Motor neuron (in vitro differentiated cells): ENCODE results near the gene MPPED1. TPM values are rescaled to one million over a fixed set of nuclear protein-coding genes. Genes with fewer than 3 reads are reported as not detected.

Experiments
- ATAC-seq, 8 experiments: fragments of 200-7000 bp; cut with Tn5 transposase; replicated peaks in 6 of 8; 2 replicates each; pipeline ENCODE4 v1.8.0; 2021; ENCODE audit warnings: mild to moderate bottlenecking in 8 of 8, moderate library complexity in 8 of 8
- H3K27ac ChIP-seq, 2 donors: fragments of 250-450 bp; sonication (Bioruptor Pico); 2 replicates each; pipeline ENCODE4 v1.9.0; 2021; ENCODE audit warnings: antibody characterized with exemption in 2 of 2, mild to moderate bottlenecking in 2 of 2, moderate library complexity in 1 of 2
- H3K4me1 ChIP-seq, 2 donors: fragments of 250-450 bp; sonication (Bioruptor Pico); replicated peaks in 1 of 2; 2 replicates each; pipeline ENCODE4 v1.6.1; 2021; ENCODE audit warnings: antibody characterized with exemption in 2 of 2, mild to moderate bottlenecking in 2 of 2, moderate library complexity in 1 of 2
- H3K4me3 ChIP-seq, 5 donors: fragments of 250-450 bp; sonication (Bioruptor Pico); 2 replicates each; pipeline ENCODE4 v1.9.0; 2021; ENCODE audit warnings: antibody characterized with exemption in 5 of 5, mild to moderate bottlenecking in 5 of 5, moderate library complexity in 4 of 5
- WGBS, 10 experiments: fragments of 450-650 bp; shearing (Covaris generic); methylation state at CpG; one replicate each; pipeline ENCODE4 v1.0.0; 2022; 5-methylcytosine and 5-hydroxymethylcytosine counted together
- in situ Hi-C, 9 experiments: fragments of 400-800 bp; cut with MboI; loops; one replicate each; pipeline ENCODE4 v1.15.0; 2021; ENCODE audit warnings: low sequenced_read_pairs in 9 of 9, low pct_unique_long_range_greater_than_20kb in 2 of 9; ENCODE audit not compliant: unreplicated experiment in 9 of 9
- total RNA-seq, 8 experiments: library from RNA; unstranded; fragments of 300-600 nt; gene quantifications; 2 replicates each; pipeline versions ENCODE4 v1.2.3 to v1.2.4, GENCODE V29; 2022

MPPED1 gene
- total RNA-seq, 8 experiments from 2014 or later, result 0.13 to 2.0 (median 0.61) TPM

DNA sequence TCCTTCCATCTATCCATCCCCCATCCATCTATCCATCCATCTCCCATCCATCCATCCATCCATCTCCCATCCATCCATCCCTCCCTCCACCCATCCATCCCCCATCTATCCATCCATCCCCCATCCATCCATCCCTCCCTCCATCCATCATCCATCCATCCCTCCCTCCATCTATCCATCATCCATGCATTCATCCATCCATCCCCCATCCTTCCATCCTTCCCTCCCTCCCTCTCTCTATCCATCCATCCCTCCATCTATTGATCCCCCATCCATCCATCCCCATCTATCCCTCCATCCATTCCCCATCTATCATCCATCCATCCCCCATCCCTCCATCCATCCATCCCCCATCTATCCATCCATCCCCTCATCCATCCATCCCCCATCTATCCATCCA lies 96.7 kb downstream of the MPPED1 start:
- Histone ChIP-seq H3K27ac (no peak overlapping the region), H3K4me3 (no peak overlapping the region), H3K4me1 (no peaks in the 10 kb centered on the region)
- ATAC-seq, result no peak
- in situ Hi-C loops, result no loop called here

GRCh38 chr22:43509337-43509736 lies 97.5 kb downstream of the MPPED1 start:
- no peak overlapping the region for H3K27ac ChIP-seq
- H3K4me3 ChIP-seq, result no peak overlapping the region
- in situ Hi-C loops, result no loop called here
- no peaks in the 10 kb centered on the region for H3K4me1 ChIP-seq
- no CpG with 5 or more reads among the region's 2 CpGs for WGBS, 10 experiments
- ATAC-seq, result no peak

DNA sequence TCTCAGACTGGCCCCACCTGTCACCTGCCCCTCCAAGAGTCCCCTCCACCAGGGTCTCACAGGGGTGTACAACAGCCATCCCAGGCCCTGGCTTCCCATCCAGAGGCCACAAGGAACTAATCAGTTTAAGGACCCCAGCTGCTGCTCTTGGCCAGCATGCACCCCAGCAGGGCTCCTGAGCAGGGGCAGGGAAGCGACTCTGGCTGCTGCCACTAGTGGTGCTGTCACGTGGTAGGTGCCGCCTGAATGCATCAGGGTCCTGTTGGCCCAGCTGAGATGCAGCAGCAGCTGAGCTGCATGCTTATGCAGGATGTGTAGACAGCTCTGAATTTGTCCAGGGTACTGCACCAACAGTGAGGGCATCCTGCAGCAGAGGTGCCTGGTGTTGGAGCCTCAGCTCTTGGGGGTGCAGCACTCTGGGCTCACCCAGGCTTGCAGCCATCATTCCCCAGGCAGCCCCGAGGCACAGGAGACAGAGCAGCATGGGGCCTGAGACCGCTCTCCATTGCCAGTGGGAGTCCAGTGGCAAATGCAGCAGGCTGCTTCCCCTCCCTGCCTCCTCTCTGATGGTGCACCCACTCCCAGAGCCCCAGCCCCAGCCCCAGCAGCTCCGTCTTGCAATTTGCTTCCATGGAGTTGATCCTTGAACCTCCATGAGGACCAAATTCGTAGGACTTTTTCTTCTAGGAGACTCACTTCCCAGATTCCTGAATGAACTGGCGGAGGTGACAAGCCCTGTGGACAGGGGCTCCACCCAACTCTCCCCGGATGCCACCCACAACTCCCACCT lies 98.7 kb downstream of the MPPED1 start:
- WGBS, 10 experiments, result 0 to 80% (median 40%) methylated on average over 1 to 3 of the region's 9 CpGs; no CpG with 5 or more reads in 5 of the 10 experiments
- Histone ChIP-seq H3K4me3 (no peak overlapping the region), H3K27ac (no peak overlapping the region), H3K4me1 (no peaks in the 10 kb centered on the region)
- in situ Hi-C loops, result no loop called here
- ATAC-seq, result peak in 5 of 8 experiments; percentile 53 to 76 (median 64)

DNA sequence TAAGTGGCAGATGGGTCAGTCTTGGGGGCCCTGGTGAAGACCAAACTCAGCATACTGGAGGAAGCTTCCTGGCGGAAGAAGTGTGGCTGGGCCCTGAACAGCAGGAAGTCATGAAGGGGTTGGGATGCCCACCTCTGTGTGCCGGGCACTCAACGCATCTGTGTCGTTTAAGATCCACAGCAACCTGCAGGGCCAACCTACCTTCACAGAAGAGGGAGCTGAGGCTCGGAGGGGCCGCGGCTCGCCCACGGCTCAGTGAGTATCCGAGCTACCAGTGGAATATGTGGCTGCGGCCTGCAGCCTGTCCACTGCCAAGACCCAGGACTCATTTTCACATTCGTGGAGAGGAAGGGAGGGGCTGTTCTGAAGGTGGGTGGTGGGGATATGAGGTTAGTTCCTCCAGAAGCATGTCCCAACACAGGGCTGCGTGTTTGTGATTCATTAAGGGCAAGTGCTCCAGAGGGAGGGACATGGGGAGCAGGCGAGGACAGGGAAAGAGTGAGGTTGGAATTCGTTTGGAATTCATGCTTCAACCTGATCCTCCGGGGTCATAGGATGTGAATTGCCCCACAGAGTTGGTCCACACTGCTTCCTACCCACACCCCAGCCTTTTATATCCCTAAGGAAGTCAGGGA lies 99.6 kb downstream of the MPPED1 start:
- Histone ChIP-seq H3K27ac (no peak overlapping the region), H3K4me1 (no peaks in the 10 kb centered on the region), H3K4me3 (no peak overlapping the region)
- ATAC-seq, result no peak
- in situ Hi-C loops, result no loop called here
- WGBS, 10 experiments, result 34 to 80% (median 68%) methylated on average over 1 to 10 of the region's 16 CpGs; no CpG with 5 or more reads in 5 of the 10 experiments

DNA sequence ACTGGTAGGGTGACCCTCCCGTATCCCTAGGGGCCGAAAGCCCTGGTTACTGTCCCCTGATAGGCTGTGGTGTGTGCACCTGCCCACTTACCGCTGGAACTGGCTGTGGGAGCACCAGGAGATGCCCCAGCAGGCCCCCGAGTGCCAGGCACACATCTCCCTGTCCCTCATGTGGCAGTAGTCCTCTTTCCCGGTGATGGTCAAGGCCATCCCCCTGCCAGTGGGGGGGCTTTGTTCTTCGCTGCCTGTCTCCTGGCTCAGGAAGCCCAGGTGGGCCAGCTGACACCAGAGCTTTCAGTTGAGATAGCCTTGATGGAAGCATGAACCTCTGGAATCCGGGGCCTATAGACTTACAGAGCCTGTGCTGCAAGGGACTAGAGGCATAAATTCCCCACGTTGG lies 100.5 kb downstream of the MPPED1 start:
- H3K4me1 ChIP-seq, result no peaks in the 10 kb centered on the region
- ATAC-seq, result no peak
- no peak overlapping the region for H3K27ac ChIP-seq
- 77 to 100% (median 80%) methylated on average over 1 to 5 of the region's 8 CpGs; no CpG with 5 or more reads in 6 of the 10 experiments for WGBS, 10 experiments
- in situ Hi-C loops, result no loop called here
- H3K4me3 ChIP-seq, result no peak overlapping the region

DNA sequence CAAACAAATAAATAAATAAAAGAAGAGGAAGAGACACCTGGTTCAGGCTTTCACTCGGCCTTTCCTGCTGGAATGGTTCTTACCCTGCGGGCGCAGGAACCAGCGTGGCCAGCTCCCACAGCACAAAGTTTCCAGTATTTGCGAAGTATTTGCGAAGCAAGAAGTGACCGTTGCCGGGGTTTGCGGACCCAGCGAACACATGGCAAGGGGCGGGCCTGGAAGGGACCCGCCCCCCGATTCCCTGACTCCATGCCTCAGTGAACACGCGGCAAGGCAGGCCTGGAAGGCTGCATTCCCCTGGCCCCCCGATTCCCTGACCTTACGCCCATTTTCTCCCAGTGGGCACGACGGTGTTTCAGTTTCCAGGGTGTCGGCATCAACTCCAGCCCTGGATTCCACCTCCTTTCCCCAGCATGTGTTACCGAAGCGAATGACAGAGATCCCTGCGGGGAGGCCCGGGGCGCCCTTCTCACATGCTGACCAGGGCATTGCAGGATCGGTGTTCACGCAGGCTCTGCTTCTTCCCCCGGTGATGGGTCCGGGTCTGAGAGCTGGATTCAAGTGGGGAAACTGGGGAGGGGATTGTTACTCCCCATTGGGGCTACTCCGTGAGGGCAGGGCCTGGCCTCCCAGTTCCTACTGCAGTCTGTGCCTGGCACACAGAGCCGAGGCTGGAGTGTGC lies 102.8 kb downstream of the MPPED1 start:
- no peak overlapping the region for H3K27ac ChIP-seq
- in situ Hi-C loops, result no loop called here

DNA sequence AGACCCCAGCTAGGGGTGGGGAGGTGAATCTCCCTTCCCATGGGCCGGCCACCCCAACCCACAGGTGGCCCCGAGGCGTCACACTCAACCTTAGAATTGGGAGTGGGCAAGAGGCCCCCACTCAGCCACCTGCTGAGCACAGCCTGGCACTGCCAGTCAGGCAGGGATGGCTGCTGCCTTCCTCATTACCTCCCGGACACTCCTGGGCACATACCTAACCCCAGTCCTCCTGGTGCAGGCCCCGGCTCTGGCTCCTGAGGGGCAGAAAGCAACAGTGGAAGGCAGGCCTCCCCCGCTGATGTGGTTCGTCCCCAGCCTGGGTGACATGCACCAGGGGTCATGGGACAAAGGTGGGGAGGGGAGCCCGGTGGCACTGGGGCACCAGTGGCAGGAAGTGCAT lies 103.6 kb downstream of the MPPED1 start:
- no peak overlapping the region for H3K4me3 ChIP-seq
- no peak for ATAC-seq
- 100% methylated on average over 2 of the region's 8 CpGs; no CpG with 5 or more reads in 9 of the 10 experiments for WGBS, 10 experiments

More for the DNA sequence above, 102.8 kb downstream of the MPPED1 start:
- ATAC-seq, result no peak
- no peak overlapping the region for H3K4me3 ChIP-seq
- 9 to 93% (median 77%) methylated on average over 3 to 13 of the region's 31 CpGs; no CpG with 5 or more reads in 4 of the 10 experiments for WGBS, 10 experiments
- no peaks in the 10 kb centered on the region for H3K4me1 ChIP-seq

DNA sequence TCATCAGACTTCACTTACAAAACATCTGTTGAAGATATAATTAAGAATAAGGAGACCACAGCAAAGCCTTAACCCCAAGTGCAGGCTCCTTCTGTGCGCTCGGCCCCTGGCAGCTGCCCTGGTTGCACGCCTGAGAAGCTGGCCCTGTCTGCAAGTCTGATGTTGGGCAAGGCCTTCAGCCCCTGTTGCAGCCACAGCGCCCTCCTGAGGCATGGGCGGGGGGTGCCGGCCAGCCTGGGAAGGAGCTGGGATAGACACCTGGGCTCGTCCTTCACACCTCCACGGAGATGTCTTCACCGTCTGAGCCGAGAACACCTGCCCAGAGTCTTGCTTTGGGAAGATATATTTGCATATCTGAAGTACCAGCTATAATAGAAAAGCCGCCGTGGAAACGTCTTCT lies 104.1 kb downstream of the MPPED1 start:
- 53 to 80% (median 69%) methylated on average over 1 to 5 of the region's 13 CpGs; no CpG with 5 or more reads in 6 of the 10 experiments for WGBS, 10 experiments
- no peak overlapping the region for H3K27ac ChIP-seq
- ATAC-seq, result no peak
- H3K4me1 ChIP-seq, result no peaks in the 10 kb centered on the region
- in situ Hi-C loops, result no loop called here
- H3K4me3 ChIP-seq, result no peak overlapping the region

More for the DNA sequence above, 103.6 kb downstream of the MPPED1 start:
- Histone ChIP-seq H3K4me1 (no peaks in the 10 kb centered on the region), H3K27ac (no peak overlapping the region)
- in situ Hi-C loops, result no loop called here

- 30 to 92% (median 74%) methylated on average over 3 to 4 of the region's 14 CpGs; no CpG with 5 or more reads in 6 of the 10 experiments for whole genome bisulfite sequencing, 10 experiments
- H3K4me3 ChIP-seq, result no peak overlapping the region
- ATAC-seq, result no peak
- H3K27ac ChIP-seq, result no peak overlapping the region
- H3K4me1 ChIP-seq, result no peaks in the 10 kb centered on the region
- in situ Hi-C loops, result no loop called here
Observed at GRCh38 chr22:43516386-43516785, 104.6 kb downstream of the MPPED1 start.

DNA sequence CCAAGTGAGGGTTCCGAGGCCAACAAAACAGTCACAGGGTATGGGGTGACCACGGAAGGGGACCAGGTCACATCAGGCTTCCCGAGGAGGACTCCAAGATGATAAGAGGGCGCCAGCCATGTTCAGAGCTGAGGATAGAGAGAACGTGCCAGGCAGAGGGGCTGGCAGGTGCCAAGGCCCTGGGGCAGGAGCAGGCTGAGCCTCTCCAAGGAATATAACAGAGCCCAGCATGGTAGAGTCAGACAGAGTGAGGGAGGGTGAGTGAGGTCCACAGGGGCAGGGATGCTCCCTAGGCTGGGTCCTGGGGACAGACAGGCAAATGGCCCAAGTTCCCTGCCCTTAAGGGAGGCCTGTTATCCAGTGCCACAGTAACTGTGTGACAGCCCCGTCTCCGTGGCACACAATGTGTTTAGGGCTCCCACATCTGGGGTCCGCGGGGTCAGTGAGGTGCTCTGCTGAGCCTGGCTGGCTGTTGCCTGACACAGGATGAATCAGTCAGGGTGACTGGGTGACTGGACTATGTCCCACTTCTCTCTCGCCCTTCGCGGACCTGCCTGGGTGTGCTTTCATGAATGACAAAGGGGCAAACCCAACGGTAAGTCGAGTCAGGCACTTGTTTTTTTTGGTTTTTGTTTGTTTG lies 105.3 kb downstream of the MPPED1 start:
- 58 to 93% (median 77%) methylated on average over 2 to 9 of the region's 14 CpGs; no CpG with 5 or more reads in 4 of the 10 experiments for whole genome bisulfite sequencing, 10 experiments
- no peaks in the 10 kb centered on the region for H3K4me1 ChIP-seq
- no peak overlapping the region for H3K4me3 ChIP-seq
- ATAC-seq, result no peak
- in situ Hi-C loops, result no loop called here
- H3K27ac ChIP-seq, result no peak overlapping the region

GRCh38 chr22:43520632-43521039 lies 108.8 kb downstream of the MPPED1 start:
- Histone ChIP-seq H3K4me1 (no peaks in the 10 kb centered on the region), H3K27ac (no peak overlapping the region), H3K4me3 (no peak overlapping the region)
- WGBS, 10 experiments, result 0 to 93% (median 57%) methylated on average over 1 to 2 of the region's 2 CpGs; no CpG with 5 or more reads in 3 of the 10 experiments
- in situ Hi-C loops, result no loop called here
- ATAC-seq, result no peak

GRCh38 chr22:43521716-43522115 lies 109.9 kb downstream of the MPPED1 start:
- 50 to 100% (median 62%) methylated on average over 1 to 6 of the region's 6 CpGs; no CpG with 5 or more reads in 3 of the 10 experiments for WGBS, 10 experiments
- in situ Hi-C loops, result no loop called here
- no peak for ATAC-seq
- H3K4me3 ChIP-seq, result no peak overlapping the region
- H3K4me1 ChIP-seq, result no peaks in the 10 kb centered on the region
- H3K27ac ChIP-seq, result no peak overlapping the region
